Activated CD8-positive, alpha-beta memory T cell treated with anti-CD3 and anti-CD28 coated beads for 36 hours (primary cell): Measurements from ENCODE around the gene EMC7. TPM values are rescaled to one million over a fixed set of nuclear protein-coding genes. Genes with fewer than 3 reads are reported as not detected.
"Not testable (repeated sequence)": the region's sequence is repeated elsewhere in the genome, so short reads cannot be mapped to it uniquely, and the experiment has no call there.

Source experiments
- CTCF ChIA-PET: fragments of 350-600 bp; sonication (Branson Sonifier 250); formaldehyde crosslinking; loops from one replicate; lab custom pipeline; 2021; ENCODE audit warnings: antibody characterized with exemption; lab: Charles Lee
- POLR2A ChIA-PET: fragments of 350-600 bp; sonication (Branson Sonifier 250); formaldehyde crosslinking; loops from one replicate; lab custom pipeline; 2021; ENCODE audit warnings: antibody characterized with exemption; lab: Charles Lee
- total RNA-seq, 2 experiments: library from RNA; stranded (reverse); gene quantifications; one replicate each; pipeline ENCODE4 v1.2.3, GENCODE V29; 2021

Gene EMC7
- total RNA-seq, result 10 to 100 TPM; 70.6 to 80.2 TPM

DNA sequence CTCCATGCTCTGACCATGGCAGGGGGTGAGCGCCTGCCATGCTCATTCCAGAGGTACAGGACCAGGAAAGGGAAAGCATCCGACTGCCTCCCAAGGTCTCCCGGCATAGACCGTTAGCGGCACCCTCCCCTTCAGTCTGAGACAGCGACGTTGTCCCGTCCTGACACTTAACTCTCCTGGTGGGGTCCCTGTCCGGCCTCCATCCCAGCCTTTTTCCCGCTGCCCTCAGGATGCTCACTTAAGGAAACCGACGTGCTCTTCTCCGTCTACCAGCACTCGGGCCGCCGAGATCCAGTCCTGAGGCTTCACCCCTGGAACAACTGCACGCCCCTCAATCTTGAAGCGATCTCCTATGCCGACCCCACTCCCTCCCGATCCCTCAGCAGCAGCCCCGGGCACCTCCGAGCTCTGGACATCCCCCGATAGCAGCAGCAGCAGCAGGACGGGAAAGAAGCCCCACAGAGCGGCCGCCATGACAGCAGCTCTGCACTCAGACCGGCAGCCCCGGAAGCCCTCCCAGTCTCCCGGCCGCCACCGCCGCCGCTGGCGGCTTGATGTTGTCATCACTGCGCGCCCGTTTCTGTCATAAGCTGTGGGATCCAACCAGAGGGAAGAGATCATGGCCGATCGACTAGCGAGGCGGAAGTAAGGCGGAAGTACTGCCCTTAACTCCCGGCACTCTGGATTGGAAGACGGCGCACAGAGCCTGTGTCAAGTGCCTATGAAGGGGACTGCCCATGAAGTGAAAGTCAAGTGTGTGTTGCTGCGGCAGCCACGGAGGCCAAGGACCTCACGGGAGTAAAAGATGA is at the start of gene EMC7, which contains the start of gene PGBD4:
Gene EMC7, minus strand, starts transcription at position 497 of the 809 bp plus-strand sequence. Its CDS starts 23 bp downstream, at position 474.
Gene PGBD4, plus strand, starts transcription at position 718 of the 809 bp plus-strand sequence. CDS start 449 bp downstream, outside the sequence.
- POLR2A ChIA-PET, result interaction anchor here (0.7 to 1.5 kb wide), 3 partner anchors 16 to 123 kb away, joined by 3 to 6 read pairs (median 4); partner anchors contain the start of genes EMC4 and KATNBL1
- CTCF ChIA-PET, result interaction anchor here (4.5 kb wide), 1 partner anchor 108 kb away, joined by 19 read pairs; the partner anchor contains the start of gene KATNBL1

DNA sequence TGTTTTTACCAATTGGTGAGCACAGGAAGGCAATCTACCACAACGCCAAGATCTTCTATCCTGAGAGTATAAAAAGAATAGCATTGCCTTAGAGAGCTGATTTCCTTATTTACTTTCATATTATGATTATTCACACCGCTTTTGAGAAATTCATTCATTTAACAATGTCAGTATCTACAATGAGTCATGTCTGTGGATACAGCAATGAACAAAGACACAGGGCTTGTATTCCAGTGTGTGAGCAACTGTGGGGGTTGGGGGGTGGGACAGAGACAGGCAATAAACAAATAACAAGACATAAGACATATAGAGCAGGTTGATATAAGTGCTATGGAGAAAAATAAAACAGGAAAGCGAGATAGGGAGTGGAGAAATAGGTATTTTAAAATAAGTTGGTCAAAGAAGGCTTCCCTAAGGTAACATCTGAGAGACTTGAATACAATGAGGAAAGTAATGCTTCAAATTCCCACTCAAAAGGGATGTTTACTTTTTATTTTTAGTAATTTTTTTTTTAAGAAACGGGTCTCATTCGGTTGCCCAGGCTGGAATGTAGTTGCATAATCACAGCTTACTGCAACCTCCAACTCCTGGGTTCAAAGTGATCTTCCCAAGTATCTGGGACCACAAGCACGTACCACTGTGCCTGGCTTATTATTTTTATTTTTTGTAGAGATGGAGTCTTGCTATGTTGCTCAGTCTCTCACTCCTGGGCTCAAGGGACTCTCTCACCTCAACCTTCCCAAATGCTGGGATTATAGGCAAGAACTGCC is 45.9 kb upstream of the EMC7 start:
- ChIA-PET CTCF (no interaction called here), POLR2A (no interaction called here)

DNA sequence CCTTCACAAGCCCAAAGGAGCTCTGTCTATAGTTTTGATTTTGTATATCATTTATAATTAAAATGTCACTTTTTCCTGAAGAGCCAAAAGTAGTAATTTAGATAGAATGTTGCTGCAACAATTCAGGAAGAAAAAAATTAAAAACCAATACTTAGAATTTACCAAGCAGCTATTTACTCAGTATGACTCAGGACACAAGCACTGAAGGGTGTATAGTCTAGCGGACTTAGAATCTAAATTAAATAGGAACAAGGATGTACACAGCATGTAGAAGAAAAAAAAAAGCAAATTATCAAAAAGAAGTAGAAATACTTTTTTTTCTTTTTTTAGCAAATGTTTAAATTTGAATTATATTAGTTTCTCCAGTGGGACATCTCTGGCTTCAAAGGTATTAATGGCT is 31.8 kb upstream of the EMC7 start:
- CTCF ChIA-PET, result interaction anchor here (0.6 to 1.2 kb wide), 2 partner anchors 92 to 217 kb away, joined by 3 to 8 read pairs; partner anchors contain the start of gene EMC4
- POLR2A ChIA-PET, result no interaction called here

DNA sequence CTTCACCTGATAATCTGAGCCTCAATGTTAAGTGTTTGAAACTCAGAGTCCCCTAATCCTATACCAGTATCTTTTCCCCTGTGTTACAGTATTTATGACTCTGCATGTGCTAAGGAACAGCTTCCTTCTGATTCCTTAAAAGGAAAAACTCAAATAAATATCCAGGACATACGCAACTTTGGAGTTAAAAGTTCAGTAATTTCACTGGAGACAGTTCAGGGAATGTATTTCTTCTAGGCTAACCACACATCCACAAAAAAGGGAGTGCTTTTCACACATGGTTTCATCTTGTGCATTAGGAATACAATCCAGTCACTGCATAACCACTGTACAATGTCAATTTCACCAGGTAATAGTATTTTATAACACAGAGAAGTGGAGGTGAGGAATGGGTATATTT is 31.2 kb upstream of the EMC7 start:
- CTCF ChIA-PET, result interaction anchor here (1.2 kb wide), 1 partner anchor 92 kb away, joined by 3 read pairs; the partner anchor contains the start of gene EMC4
- POLR2A ChIA-PET, result no interaction called here

DNA sequence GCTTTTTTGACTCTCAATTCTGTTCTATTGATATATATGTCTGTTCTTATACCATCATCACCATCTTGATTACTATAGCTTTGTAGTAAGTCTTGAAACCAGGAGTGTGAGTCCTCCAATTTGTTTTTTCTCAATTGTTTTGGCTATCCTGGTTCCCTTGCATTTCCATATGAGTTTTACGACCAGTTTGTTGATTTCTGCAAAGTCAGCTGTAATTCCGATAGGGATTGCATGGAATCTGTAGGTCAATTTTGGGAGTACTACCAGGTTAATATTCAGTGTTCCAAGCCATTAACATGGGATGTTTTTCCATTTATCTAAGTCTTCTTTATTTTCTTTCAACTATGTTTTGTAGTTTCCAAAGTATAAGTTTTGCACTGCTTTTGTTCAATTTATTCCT is 27.2 kb upstream of the EMC7 start:
- ChIA-PET CTCF (no interaction called here), POLR2A (no interaction called here)

DNA sequence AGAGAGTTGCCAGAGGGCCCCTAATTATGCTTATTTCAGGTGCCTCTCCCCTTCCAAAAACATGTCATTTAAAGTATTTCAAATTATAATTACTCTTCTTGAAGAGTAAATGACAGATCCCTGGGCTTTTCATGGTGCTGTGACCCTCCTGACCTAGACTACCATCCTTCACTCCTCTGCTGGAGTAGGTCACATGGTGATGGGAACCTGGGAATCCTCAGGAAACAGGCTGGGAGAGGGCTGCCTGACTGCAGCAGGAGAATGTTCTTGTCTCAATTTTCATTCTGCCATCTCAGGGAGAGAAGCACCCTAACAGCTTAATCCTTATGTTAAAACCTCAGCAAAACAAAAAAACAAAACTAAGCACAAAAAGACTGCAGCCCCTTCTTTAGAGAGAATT is 24.9 kb upstream of the EMC7 start:
- POLR2A ChIA-PET, result no interaction called here
- CTCF ChIA-PET, result interaction anchor here (1.8 kb wide), 1 partner anchor 16 kb away, joined by 4 read pairs; no protein-coding TSS in a partner anchor

DNA sequence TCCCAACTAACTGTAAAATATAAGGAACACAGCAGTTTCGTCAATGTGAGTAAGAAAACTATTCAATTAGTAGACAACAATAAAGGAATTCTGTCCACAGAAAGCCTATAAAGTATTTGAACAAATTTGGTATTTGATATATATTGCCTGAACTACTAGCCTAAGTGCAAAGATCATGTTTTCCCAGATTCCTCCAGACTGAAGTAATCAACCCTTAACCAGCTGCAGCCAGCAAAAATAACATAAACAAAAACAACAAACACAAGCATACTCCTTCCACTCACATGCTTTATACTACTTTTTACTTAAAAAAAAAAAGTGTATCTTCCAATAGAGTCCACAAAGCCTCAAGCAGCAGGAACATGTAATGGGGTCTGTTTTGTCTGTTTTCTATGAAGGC is 24.3 kb upstream of the EMC7 start:
- ChIA-PET POLR2A (no interaction called here), CTCF (interaction anchor here (1.8 kb wide), 1 partner anchor 16 kb away, joined by 4 read pairs; no protein-coding TSS in a partner anchor)

DNA sequence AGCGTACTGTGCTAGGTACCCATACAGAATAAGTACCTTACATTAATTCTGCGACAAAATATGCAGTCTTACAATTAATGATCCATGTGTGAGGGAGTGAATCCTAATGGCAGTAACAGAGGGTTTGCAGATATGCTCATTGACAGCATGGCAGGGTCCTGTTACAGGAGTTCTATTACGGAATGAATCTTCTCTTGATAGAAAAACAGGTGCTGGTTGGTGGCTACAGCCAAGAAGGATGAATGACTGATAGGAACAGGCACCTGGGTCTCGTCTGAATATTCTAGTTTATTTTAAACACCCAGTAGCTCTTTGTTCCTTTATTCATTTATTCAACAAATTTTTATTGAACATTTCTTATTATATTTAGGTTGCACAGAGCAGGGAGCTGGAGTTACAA is 23.0 kb upstream of the EMC7 start:
- ChIA-PET POLR2A (no interaction called here), CTCF (interaction anchor here (0.6 kb wide), 1 partner anchor 161 kb away, joined by 4 read pairs; no protein-coding TSS in a partner anchor)

DNA sequence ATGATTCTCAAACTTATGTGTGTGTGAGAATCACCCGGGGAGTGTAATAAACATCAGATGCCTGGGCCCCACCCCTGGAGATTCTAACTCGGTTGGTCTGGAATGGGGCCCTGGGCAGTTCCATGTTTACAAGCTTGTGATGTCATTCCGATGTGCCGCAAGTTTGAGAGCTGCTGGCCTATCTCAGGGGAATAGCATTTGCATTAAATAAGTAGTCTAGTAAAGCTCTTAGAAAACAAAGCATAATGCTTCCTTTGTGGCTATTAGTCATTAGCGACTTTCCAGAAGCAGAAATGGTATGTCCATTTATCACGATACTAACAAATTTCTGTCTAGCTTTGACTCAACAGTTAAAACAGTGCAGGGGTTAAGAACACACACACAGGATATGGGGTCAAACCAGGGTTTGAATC is 21.1 kb upstream of the EMC7 start:
- POLR2A ChIA-PET, result no interaction called here
- CTCF ChIA-PET, result no interaction called here

DNA sequence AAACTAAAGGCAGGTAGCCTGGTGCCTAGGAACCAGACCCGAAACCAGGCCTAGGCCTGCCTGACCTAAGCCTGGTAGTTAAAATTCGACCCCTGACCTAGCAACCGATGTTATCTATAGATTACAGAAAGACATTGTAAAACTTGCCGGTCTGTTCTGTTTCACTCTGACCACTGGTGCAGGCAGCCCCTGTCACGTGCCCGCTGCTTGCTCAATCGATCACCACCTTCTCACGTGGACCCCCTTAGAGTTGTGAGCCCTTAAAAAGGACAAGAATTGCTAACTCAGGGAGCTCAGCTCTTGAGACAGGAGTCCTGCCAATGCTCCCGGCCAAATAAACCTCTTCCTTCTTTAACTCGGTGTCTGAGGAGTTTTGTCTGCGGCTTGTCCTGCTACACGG is 20.1 kb upstream of the EMC7 start:
- POLR2A ChIA-PET, CTCF ChIA-PET: not testable (repeated sequence)

DNA sequence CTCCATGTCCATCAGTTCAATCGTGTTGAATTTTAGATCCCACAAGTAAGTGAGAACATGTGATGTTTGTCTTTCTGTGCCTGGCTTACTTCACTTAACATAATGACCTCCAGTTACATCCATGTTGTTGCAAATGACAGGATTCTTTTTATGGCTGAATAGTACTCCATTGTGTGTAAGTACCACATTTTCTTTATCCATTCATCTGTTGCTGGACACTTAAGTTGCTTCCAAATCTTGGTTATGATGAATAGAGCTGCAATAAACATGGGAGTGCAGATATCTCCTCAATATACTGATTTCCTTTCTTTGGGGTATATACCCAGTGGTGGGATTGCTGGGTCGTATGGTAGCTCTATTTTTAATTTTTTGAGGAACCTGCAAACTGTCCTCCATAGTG is 18.8 kb upstream of the EMC7 start:
- POLR2A ChIA-PET, result interaction anchor here (0.7 kb wide), 1 partner anchor 1334 kb away, joined by 3 read pairs; no protein-coding TSS in a partner anchor
- CTCF ChIA-PET, result not testable (repeated sequence)

DNA sequence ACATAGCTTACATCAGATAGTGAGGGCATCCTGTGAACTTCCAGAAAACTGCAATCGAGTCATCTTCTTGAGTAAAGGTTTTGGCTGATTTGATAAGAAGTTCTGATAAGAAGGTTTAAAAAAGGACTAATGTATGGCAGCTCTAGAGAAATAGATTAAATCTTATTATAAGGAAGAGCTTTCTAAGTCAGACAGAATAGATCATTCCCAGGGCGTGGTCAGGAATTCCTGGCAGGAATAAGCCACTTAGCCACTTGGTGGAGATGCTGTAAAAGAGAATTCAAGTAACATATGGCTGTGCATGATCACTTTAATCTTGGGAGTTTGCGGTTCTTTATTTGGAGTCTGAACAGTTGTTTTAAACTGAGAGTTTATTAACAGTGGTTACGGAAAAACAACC is 17.6 kb upstream of the EMC7 start:
- POLR2A ChIA-PET, result no interaction called here
- CTCF ChIA-PET, result no interaction called here

DNA sequence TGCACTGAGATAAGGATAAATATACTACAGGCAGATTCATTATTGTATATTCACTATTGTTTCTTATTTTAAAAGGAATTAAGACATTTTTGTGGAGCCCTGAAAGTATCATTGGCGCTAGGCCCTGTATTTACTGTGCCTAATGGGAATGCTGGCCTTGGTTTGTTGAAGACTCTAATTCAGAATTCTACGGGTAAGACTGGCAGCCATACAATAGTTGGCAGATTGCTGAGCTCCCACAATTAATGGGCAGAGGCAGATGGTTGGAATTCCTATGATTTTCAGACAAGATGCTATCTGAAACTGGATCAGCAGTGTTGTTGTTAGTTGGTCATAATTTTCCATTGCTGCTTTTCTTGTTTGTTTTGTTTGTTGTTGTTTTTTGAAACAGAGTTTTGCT is 15.0 kb upstream of the EMC7 start:
- POLR2A ChIA-PET, result no interaction called here
- CTCF ChIA-PET, result no interaction called here

DNA sequence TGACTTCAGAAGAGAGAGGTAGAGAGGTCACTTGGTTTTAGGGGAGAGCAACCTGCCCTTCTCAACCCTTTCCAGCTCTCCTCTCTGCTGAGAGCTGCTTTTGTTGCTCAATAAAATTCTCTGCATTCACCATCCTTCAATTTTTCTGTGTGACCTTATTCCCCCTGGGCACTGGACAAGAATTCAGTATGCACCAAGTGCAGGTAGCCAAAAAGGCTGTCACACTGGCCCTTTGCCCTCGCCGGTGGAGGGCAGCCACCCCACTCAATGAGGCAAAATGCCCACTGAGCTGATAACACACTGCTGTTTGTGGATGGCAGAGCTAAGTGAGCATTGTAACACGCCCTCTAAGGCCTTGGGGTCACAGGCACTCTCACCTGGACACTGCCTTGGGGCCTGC is 13.1 kb upstream of the EMC7 start:
- ChIA-PET CTCF (no interaction called here), POLR2A (no interaction called here)

DNA sequence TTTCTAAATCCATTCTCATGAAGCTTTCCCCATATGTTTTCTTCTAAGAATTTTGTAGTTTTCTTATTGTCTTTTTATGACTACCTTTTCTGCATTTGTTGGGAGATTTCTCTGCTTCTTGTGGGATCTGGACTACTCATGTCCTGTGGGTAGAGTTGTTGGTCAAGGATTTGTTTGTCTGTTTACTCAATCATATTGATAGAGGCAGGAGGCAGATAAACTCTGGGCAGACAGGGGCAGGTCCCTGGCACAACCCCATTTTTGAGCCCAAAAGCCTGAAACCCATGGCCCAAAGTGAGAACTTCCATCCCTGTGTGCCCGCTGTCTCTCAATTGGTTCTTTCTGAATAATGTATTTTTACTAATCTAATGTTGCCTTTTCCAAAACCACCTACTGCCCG is 12.6 kb upstream of the EMC7 start:
- POLR2A ChIA-PET, result no interaction called here
- CTCF ChIA-PET, result no interaction called here

DNA sequence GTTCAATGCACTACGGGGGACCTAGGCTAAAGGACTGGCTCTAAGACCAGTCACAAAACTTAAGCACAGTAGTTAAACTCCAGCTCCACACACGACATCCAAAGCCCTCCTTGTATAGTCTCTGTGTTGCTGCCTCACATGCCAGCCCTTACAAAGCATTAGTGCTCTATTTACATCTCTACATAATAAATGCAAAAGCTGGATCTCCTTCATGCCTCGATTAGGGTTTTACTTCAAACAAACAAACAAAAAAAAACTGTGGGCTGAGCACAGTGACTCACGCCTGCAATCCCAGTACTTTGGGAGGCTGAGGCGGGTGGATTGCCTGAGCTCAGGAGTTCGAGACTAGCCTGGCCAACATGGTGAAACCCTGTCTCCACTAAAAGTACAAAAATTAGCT is 9.8 kb upstream of the EMC7 start:
- ChIA-PET CTCF (interaction anchor here (3.9 kb wide), 1 partner anchor 99 kb away, joined by 25 read pairs; the partner anchor contains the start of gene KATNBL1), POLR2A (no interaction called here)

DNA sequence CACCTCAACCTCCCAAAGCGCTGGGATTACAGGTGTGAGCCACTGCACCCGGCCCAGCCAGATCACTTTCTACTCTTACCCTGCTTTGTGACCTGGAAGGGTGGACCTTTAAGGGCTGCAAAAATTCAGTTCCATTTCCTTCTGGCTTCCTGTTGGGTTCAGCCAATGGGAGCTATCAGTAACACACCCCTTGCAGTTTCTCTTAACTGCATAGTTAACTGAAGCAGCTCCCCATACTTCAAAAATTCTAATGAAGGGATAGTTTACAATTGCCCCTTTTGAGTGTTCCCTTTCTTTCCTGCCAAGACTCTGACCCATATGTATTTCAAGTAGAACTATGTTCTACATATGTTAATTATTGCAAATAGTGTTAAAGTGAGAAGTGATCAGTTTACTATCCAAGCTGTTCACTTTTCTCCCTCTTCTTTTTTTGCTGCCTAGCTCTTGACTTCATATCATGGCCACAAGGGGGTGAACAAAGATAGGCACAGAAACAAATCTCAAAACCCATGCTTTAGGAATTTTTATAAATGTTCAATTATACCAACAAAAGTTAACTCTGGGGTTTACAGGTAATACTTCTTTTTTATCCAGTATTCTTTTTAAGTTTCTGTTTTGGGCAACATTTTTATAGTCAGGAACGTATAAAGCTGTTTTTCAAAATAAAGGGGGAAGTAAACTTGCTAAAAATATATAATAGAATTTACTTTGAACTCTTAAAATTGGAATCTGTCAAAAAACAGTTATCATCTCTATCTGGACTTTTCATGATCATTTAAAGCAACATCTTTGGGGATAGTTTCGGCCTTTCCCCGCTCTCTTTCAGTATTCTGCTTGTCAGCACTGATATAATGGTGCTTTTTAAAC is 8.4 kb upstream of the EMC7 start:
- CTCF ChIA-PET, result interaction anchor here (1.2 to 3.9 kb wide), 4 partner anchors 15 to 100 kb away, joined by 3 to 25 read pairs (median 4); partner anchors contain the start of gene KATNBL1
- POLR2A ChIA-PET, result no interaction called here

DNA sequence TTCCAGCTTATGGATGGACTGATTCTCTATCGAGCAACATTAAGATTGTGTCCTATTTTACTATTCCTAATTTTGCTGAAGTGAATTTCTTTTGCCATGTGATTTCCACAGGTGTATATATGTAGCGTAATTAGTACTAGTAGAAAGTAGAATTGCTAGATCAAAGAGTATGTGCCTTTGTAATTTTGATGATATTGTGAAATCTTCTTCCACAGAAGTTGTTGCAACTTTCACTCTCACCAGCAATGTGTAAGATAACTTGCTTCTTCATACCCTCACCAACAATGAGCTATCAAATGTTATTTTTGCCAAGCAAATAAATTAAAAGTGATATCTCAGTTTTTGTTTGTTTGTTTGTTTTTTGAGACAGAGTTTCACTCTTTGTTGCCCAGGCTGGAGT is 5.7 kb upstream of the EMC7 start:
- CTCF ChIA-PET, result no interaction called here

DNA sequence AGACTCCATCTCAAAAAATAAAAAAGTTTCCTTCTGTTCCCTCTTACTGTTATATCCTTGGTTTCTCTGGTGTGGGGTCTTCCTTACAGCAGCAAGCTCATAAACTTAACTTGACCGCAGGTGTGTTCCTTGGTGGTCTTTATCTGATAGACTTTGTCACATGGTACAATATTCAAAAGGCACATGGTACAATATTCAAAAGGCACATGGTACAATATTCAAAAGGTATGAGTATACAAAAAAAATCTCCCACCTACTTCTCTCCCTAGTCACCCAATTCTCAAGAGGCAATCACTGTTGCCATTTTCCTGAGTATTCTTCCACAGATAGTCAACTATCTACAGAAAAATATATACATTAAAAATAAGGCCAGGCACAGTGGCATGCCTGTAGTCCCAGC is 4.8 kb upstream of the EMC7 start:
- ChIA-PET CTCF (no interaction called here), POLR2A (interaction anchor here (0.7 kb wide), 1 partner anchor 16 kb away, joined by 3 read pairs; no protein-coding TSS in a partner anchor)

More for the DNA sequence above, 5.7 kb upstream of the EMC7 start:
- POLR2A ChIA-PET, result no interaction called here
